ENCODE measurements around the gene SLC38A9.

SLC38A9 gene

GRCh38 chr5:55665065-55665464 is 47.1 kb downstream of the SLC38A9 start:
- DNase-seq (ENCODE audit: insufficient read length, low spot score) (no peak), FAIRE-seq (no peak)

DNA sequence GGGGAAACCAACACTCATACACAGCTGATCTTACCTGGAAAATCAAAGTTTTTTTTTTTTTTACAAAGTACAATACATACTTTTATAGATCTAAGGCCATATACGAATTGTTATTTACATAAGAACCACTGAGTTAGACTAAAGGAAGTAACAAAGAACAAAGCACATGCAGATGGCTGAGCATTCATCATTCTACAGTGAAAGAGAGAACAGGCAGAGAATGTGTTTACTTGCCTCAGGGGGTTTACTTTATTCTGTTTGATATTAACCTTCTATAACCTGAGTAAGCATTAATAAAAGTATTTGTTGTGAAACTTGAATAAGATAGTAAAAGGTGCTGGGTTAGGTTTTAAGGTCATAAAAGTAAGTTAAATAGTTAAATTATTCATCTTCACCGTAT is 54.7 kb downstream of the SLC38A9 start:
- DNase-seq (ENCODE audit: insufficient read length, low spot score) (no peak), FAIRE-seq (no peak)

DNA sequence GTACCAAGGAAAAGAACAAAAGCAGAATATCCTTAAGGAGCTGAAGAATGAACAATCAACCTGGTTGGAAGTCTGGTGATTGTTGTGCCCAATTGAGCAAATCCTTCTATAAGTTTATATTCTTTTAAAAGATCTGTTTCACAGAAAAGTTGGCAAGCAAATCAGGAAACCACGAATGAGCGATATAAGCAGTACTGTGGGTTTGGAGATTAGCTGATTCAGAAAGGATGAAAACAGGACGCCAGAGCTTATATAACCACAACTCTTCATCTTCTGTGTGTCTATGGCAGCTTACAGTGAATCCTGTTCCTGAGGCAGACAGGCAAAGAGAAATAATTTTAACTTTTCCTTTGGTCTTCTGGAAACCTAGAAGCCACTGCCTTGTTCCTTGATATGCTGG is 61.7 kb downstream of the SLC38A9 start:
- FAIRE-seq = no peak
- no peak for DNase-seq (ENCODE audit: insufficient read length, low spot score)

GRCh38 chr5:55649963-55650362 is 62.2 kb downstream of the SLC38A9 start:
- DNase-seq (ENCODE audit: insufficient read length, low spot score) = no peak
- no peak for FAIRE-seq

- FAIRE-seq (no peak), DNase-seq (ENCODE audit: insufficient read length, low spot score) (no peak)
Measured at GRCh38 chr5:55645304-55645703, 66.8 kb downstream of the SLC38A9 start.

DNA sequence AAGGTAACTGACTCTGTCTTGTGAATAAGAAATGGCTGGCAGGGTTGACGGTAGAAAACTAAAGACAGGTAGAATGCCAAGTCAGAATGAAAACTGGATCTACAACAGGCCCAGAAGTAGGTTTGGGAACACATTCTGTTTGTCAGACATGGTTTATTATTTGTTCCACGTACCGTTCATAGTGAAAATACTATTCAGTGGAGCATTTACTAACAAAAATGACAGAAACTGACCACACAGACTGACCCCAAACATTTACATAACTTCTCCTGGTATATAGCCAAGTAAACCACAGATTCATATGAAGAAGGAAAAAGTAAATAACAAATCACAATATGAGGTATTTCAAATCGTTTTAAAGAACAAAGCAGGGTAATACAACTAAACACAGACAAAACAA is 73.7 kb downstream of the SLC38A9 start:
- DNase-seq (ENCODE audit: insufficient read length, low spot score) (no peak), FAIRE-seq (no peak)

DNA sequence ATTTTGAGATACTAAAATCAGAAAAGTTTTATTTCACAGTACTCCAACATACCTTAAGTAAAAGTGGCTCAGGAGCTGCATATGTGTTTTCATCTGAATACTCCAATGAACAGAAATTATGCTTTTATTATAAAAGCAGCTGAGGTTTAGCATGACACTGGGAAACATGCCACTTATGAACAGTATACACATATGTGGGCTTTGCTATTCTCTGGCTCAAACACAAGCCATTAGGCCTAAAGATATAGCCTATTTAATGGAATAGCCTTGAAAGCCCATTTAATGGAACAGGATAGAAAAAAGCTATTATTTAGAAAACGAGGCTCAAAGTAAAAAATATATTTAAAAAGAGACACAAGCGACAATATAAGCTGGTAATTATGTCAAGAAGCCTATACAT is 74.1 kb downstream of the SLC38A9 start:
- FAIRE-seq = no peak
- DNase-seq (ENCODE audit: insufficient read length, low spot score) = no peak

GRCh38 chr5:55636683-55637082 is 75.4 kb downstream of the SLC38A9 start:
- FAIRE-seq = no peak
- no peak for DNase-seq (ENCODE audit: insufficient read length, low spot score)

DNA sequence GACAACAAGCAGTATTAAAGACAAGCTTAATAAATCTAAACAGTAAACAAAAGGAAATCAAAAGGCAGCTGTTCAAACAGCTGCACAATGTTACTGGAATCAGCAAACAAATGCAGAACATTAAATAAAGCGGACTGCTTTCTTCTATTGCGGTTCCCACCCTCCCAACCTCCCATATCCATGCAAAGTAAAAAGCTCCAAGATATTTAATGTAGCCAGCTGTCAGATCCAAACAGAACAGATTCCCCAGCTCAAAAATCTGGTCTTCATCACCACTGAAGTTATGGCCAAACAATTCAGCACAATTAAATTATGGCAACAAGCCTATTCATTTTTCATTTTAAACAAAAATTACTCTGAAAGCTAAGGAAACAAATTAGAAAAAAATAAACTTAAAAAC is 75.9 kb downstream of the SLC38A9 start:
- DNase-seq (ENCODE audit: insufficient read length, low spot score) = no peak
- FAIRE-seq = no peak

DNA sequence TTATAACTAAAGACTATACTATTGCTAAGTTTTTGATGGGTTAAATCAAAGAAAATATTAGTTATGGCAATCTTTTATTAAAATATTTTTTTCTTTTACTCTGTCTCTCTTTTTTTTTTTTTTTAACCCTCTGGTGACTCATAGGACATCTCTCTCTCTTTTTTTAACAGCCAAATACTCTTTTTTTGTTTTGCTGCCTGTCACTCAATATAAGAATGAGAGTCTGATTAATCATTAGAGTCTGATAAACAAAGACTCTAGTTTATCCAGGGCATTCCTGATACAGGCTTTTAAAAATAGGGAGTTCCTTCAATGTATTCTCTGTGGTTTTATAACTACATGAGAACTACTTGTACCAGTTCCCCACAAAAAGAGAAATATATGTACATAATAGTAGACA is 77.3 kb downstream of the SLC38A9 start:
- DNase-seq (ENCODE audit: insufficient read length, low spot score) (no peak), FAIRE-seq (no peak)

GRCh38 chr5:55634209-55634805 is 77.8 kb downstream of the SLC38A9 start:
- no peak for FAIRE-seq
- no peak for DNase-seq (ENCODE audit: insufficient read length, low spot score)

GRCh38 chr5:55633574-55634208 is 78.4 kb downstream of the SLC38A9 start:
- DNase-seq (ENCODE audit: insufficient read length, low spot score) (no peak), FAIRE-seq (no peak)

DNA sequence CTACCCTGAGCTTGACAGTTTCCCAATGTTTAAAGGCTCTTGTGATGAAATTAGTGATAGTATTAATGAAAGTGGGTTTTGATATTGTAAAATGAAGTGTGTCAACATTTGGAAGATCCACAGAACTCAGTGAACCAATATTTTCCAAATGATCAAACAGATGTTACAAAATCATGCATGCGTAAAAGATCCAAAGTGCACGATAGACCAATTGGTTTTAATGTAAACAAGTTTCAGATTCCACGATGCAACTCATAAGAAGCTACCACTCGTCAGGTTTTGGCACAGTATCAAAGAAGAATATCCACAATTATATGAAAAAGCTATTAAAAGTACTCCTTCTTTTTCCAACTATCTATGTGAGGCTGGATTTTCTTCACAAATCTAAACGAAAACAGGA is 82.3 kb downstream of the SLC38A9 start:
- FAIRE-seq (no peak), DNase-seq (ENCODE audit: insufficient read length, low spot score) (no peak)

DNA sequence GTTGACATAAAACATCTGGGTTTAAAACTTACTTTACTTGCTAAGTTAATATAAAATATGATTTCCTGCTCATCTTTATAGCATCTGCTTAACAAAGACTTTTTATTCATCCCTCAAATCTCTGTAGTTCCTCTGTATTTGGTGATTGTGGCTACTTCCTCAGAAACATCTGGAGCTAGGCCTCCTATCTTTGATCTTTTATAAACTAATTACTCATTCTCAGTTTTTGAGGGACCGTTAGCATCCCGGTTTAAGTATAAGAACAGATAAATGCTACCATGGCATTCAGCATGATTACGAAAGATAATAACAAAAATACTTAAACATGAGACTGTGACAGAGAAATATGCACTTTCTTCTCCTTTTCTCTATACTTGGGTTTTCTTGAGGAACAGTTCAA is 85.3 kb downstream of the SLC38A9 start:
- DNase-seq (ENCODE audit: insufficient read length, low spot score) (no peak), FAIRE-seq (no peak)

DNA sequence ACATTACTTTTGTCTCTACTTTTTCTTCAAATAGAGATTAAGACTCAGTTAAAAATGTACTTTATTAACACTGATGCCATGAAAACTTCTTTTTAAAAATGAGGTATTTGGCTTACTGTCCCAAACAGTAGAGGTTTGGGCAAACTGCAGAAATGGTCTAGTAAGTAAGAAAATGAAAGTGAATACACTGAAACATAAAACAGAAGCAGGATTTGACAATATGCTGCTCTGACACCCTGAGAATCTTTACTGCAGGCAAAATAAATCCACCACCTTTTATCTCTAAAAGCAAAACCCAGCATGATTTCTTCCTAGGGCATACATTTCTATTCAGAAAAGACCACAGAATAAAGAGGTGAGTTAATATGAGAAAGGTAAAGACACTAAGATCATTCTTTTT is 86.2 kb downstream of the SLC38A9 start:
- FAIRE-seq (no peak), DNase-seq (ENCODE audit: insufficient read length, low spot score) (no peak)

DNA sequence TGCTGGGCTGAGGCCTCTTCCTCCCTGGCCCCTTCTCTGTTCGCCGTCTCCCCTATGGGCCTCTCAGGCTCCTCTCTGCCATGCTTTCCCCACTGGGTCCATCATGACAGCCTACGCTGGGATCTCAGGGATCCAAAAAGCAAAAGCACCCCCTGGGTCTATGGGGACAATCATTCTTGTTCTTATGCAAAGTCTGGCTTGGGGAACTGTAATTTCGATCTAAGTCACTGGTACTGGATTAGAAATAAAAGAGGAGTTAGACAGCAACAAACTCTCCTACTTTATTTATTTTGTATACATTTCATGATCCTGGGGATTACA is 86.6 kb downstream of the SLC38A9 start:
- DNase-seq (ENCODE audit: insufficient read length, low spot score) (no peak), FAIRE-seq (no peak)

- FAIRE-seq (no peak), DNase-seq (ENCODE audit: insufficient read length, low spot score) (no peak)
Measured at GRCh38 chr5:55624841-55625588, 87.1 kb downstream of the SLC38A9 start.

DNA sequence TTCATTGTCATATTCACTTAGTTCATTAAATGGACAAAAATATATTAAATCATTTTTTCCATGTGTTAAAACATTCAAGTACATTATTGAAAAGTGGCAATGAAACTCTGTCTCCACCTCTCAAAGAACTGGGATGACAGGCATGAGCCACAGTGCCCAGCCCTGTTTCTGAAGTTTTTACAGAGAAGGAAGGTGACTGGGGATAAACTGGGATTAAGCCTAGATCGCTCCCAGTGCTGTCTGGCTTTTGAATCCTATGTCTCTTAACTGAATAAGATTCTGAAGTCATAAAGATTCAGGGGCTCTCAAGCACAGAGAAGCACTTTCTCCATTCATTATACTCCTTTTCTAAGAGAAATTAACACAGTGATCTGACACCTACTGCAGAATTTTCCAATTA is 88.3 kb downstream of the SLC38A9 start:
- DNase-seq (ENCODE audit: insufficient read length, low spot score) (no peak), FAIRE-seq (no peak)

GRCh38 chr5:55622460-55622859 is 89.7 kb downstream of the SLC38A9 start:
- FAIRE-seq = no peak
- no peak for DNase-seq (ENCODE audit: insufficient read length, low spot score)

DNA sequence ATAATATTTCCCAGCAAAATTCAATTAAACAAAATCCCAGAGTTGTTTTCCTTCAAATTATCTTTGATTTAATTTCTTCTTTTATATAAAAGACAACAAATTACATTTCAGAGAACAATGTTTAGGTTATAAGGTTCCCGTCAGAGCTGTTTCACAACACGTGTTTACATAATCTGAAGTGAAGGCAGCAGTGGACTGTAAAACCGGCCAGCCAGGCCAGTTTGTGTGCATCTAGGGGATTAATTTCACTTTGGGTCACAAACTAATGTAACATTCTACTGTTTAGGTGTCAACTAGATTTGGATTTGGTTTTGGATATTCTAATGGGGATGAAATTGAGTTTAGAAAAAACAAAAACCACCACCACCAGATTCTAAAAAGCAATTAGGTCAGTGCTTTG is 90.9 kb downstream of the SLC38A9 start:
- FAIRE-seq (no peak), DNase-seq (ENCODE audit: insufficient read length, low spot score) (no peak)

DNA sequence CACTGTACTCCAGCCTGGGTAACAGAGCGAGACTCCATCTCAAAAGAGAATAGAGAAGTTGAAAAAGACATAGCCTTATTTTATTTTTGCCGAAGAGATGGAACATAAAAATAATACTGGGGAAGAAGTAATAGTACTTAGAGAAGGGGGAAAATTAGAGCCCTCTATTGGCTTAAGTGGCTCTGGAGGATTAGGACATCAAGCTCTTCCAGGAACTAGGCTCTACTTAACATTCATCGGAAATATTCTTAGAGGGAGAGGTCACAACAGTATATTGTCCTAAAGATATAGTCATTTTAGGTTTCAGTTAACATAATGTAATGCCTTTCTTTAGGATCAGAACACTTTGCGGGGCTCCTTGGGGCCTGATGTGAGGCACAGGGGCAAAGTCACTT is 91.4 kb downstream of the SLC38A9 start:
- no peak for FAIRE-seq

GRCh38 chr5:55620009-55620765 is 91.9 kb downstream of the SLC38A9 start:
- FAIRE-seq = no peak
- no peak for DNase-seq (ENCODE audit: insufficient read length, low spot score)

More for the DNA sequence above, 91.4 kb downstream of the SLC38A9 start:
- no peak for DNase-seq (ENCODE audit: insufficient read length, low spot score)
